Endothelial cell (in vitro differentiated cells): ENCODE results near the gene CACNB4. TPM values are rescaled to one million over a fixed set of nuclear protein-coding genes. Genes with fewer than 3 reads are reported as not detected.

Source experiments
- DNase-seq: peaks from one replicate; pipeline ENCODE4 v3.0.0; 2021; ENCODE audit warnings: low spot score
- H3K27ac Mint-ChIP-seq: one replicate; pipeline ENCODE4 v1.8.0; 2021; ENCODE audit warnings: mixed read lengths, inconsistent platforms; ENCODE audit not compliant: unreplicated experiment
- H3K27me3 Mint-ChIP-seq: one replicate; pipeline ENCODE4 v1.8.0; 2021; ENCODE audit warnings: mild to moderate bottlenecking, moderate library complexity, mixed read lengths, inconsistent platforms; ENCODE audit not compliant: unreplicated experiment
- H3K36me3 Mint-ChIP-seq: one replicate; pipeline ENCODE4 v1.8.0; 2021; ENCODE audit warnings: mild to moderate bottlenecking, low read depth, mixed read lengths, inconsistent platforms; ENCODE audit not compliant: unreplicated experiment
- H3K4me1 Mint-ChIP-seq: one replicate; pipeline ENCODE4 v1.8.0; 2021; ENCODE audit warnings: mild to moderate bottlenecking, mixed read lengths, inconsistent platforms; ENCODE audit not compliant: unreplicated experiment
- H3K4me3 Mint-ChIP-seq: one replicate; pipeline ENCODE4 v1.8.0; 2021; ENCODE audit warnings: mild to moderate bottlenecking, mixed read lengths, inconsistent platforms; ENCODE audit not compliant: unreplicated experiment
- H3K9me3 Mint-ChIP-seq: one replicate; pipeline ENCODE4 v1.8.0; 2021; ENCODE audit warnings: mixed read lengths, inconsistent platforms; ENCODE audit not compliant: unreplicated experiment
- total RNA-seq: library from RNA; stranded (reverse); fragmentation: NEBNext Ultra II Directional; extraction: Animal tissue kit (Norgen Biotek cat#: 25700); gene quantifications from one replicate; pipeline ENCODE4 v1.2.1, GENCODE V29; 2021; ENCODE audit not compliant: unreplicated experiment
- TF ChIP-seq, protein P1 (sequence below): fragments of 200-600 bp; sonication (generic); IDR thresholded peaks from one replicate; pipeline ENCODE4 v1.5.0; 2021; ENCODE audit warnings: antibody characterized with exemption; ENCODE audit not compliant: unreplicated experiment

The CACNB4 gene
- total RNA-seq, 1 donor from 2014 or later, result 1.5 TPM

DNA sequence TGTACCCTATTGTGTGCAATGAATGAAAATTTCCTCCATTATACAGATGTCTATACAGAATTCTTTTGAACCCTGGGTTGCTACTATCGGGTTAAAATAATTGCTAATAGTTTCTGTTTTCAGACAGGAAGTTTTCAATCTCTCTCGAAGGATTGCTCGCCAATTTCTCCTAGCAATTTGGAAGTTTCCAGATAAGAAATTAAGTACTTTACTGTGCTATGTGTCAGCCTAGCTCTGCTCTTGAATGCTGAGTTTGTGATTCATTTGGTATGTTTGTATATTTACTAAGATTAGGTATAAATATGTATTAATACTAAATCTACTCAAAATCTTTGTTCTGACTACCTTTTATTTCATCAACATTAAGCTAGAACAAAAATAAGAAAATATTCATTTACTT is 196.0 kb downstream of the CACNB4 start:
- no peaks in the 10 kb centered on the region for H3K9me3 Mint-ChIP-seq
- TF ChIP-seq, protein P1, sequence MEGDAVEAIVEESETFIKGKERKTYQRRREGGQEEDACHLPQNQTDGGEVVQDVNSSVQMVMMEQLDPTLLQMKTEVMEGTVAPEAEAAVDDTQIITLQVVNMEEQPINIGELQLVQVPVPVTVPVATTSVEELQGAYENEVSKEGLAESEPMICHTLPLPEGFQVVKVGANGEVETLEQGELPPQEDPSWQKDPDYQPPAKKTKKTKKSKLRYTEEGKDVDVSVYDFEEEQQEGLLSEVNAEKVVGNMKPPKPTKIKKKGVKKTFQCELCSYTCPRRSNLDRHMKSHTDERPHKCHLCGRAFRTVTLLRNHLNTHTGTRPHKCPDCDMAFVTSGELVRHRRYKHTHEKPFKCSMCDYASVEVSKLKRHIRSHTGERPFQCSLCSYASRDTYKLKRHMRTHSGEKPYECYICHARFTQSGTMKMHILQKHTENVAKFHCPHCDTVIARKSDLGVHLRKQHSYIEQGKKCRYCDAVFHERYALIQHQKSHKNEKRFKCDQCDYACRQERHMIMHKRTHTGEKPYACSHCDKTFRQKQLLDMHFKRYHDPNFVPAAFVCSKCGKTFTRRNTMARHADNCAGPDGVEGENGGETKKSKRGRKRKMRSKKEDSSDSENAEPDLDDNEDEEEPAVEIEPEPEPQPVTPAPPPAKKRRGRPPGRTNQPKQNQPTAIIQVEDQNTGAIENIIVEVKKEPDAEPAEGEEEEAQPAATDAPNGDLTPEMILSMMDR, result no peak
- no peak overlapping the region for H3K4me3 Mint-ChIP-seq
- DNase-seq, result no peak
- peaks cover 3% of the 10 kb centered on the region for H3K4me1 Mint-ChIP-seq
- H3K27ac Mint-ChIP-seq, result no peak overlapping the region
- H3K36me3 Mint-ChIP-seq, result no peaks in the 10 kb centered on the region
- H3K27me3 Mint-ChIP-seq, result no peaks in the 10 kb centered on the region

- DNase-seq, result no peak
- TF ChIP-seq, protein P1, result no peak
- H3K4me3 Mint-ChIP-seq, result no peak overlapping the region
- H3K27ac Mint-ChIP-seq, result no peak overlapping the region
- H3K36me3 Mint-ChIP-seq, result no peaks in the 10 kb centered on the region
- no peaks in the 10 kb centered on the region for H3K4me1 Mint-ChIP-seq
- no peaks in the 10 kb centered on the region for H3K9me3 Mint-ChIP-seq
- no peaks in the 10 kb centered on the region for H3K27me3 Mint-ChIP-seq
Measured at GRCh38 chr2:151900331-151900730, 198.5 kb downstream of the CACNB4 start.

DNA sequence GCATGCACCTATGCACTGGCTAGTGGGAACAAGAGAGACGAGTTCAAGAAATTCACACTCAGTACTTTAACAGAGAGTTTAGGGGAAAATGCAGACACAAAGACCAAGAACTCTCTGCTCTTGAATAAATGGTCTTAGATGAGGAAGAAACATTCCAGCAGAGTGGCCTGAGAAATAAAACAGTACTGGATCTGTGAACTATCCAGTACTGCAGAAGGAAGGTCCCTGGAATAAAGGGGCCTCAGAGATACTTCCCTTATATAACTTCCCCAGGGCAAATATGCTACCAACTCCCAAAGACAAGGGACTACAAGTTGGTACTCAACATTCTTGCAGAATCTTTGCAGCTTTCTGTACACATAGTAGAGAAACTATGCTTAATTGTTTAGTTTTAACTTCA is 199.7 kb downstream of the CACNB4 start:
- H3K9me3 Mint-ChIP-seq, result no peaks in the 10 kb centered on the region
- no peaks in the 10 kb centered on the region for H3K4me1 Mint-ChIP-seq
- no peaks in the 10 kb centered on the region for H3K36me3 Mint-ChIP-seq
- H3K27ac Mint-ChIP-seq, result no peak overlapping the region
- H3K4me3 Mint-ChIP-seq, result no peak overlapping the region
- DNase-seq, result no peak
- H3K27me3 Mint-ChIP-seq, result no peaks in the 10 kb centered on the region
- TF ChIP-seq, protein P1, result no peak

- Mint-ChIP-seq H3K4me3 (no peak overlapping the region), H3K27me3 (peaks cover 2% of the 10 kb centered on the region)
- no peak for DNase-seq
Measured at GRCh38 chr2:151891566-151892194, 207.2 kb downstream of the CACNB4 start.

GRCh38 chr2:151887164-151887563 is 211.7 kb downstream of the CACNB4 start:
- Mint-ChIP-seq H3K27ac (no peak overlapping the region), H3K4me1 (peaks cover 15% of the 10 kb centered on the region), H3K36me3 (no peaks in the 10 kb centered on the region), H3K27me3 (peaks cover 2% of the 10 kb centered on the region), H3K9me3 (no peaks in the 10 kb centered on the region), H3K4me3 (no peak overlapping the region)
- TF ChIP-seq, protein P1, result no peak
- no peak for DNase-seq

More at GRCh38 chr2:151891566-151892194, 207.2 kb downstream of the CACNB4 start:
- Mint-ChIP-seq H3K27ac (peak overlapping the region; percentile 74), H3K4me1 (peaks cover 14% of the 10 kb centered on the region), H3K36me3 (no peaks in the 10 kb centered on the region), H3K9me3 (no peaks in the 10 kb centered on the region)
- TF ChIP-seq, protein P1, result no peak
